Skeletal muscle tissue (tissue), 4 donors: Measurements from ENCODE around the gene KIAA1614. TPM values are rescaled to one million over a fixed set of nuclear protein-coding genes. Genes with fewer than 3 reads are reported as not detected.
"Not testable (repeated sequence)": the region's sequence is repeated elsewhere in the genome, so short reads cannot be mapped to it uniquely, and the experiment has no call there.

ENCODE experiments used
- H3K27ac ChIP-seq: one replicate; pipeline ENCODE4 v1.7.0; 2013; ENCODE audit warnings: mild to moderate bottlenecking, low read depth, low read length, inconsistent platforms
- H3K27me3 ChIP-seq, 3 donors: one replicate each; pipeline ENCODE4 v1.7.0; 2013; ENCODE audit warnings: low read length in 3 of 3; ENCODE audit not compliant: control insufficient read depth in 3 of 3, insufficient read depth in 3 of 3
- H3K36me3 ChIP-seq, 3 donors: one replicate each; pipeline ENCODE4 v1.7.0; 2013; ENCODE audit warnings: low read length in 3 of 3; ENCODE audit not compliant: control insufficient read depth in 3 of 3, insufficient read depth in 3 of 3
- H3K4me1 ChIP-seq, 3 donors: one replicate each; pipeline ENCODE4 v1.7.0; 2013; ENCODE audit warnings: low read length in 3 of 3, mild to moderate bottlenecking in 3 of 3; ENCODE audit not compliant: control insufficient read depth in 3 of 3, insufficient read depth in 3 of 3
- H3K4me3 ChIP-seq, 3 donors: one replicate each; pipeline ENCODE4 v1.7.0; 2013; ENCODE audit warnings: low read length in 3 of 3
- H3K9ac ChIP-seq, 3 donors: one replicate each; pipeline ENCODE4 v1.7.0; 2013; ENCODE audit warnings: low read length in 3 of 3, mild to moderate bottlenecking in 3 of 3, moderate library complexity in 2 of 3, low read depth in 1 of 3
- H3K9me3 ChIP-seq, 3 donors: one replicate each; pipeline ENCODE4 v1.7.0; 2013; ENCODE audit warnings: low read length in 3 of 3; ENCODE audit not compliant: control insufficient read depth in 3 of 3
- total RNA-seq: library from RNA; depleted of rRNA; stranded (reverse); fragments of >200 nt; gene quantifications from one replicate; pipeline ENCODE4 v1.2.3, GENCODE V29; 2014
- donor health status: Osteomylitis.

Gene KIAA1614
- total RNA-seq, 1 donor from 2014 or later, result 13.6 TPM

DNA sequence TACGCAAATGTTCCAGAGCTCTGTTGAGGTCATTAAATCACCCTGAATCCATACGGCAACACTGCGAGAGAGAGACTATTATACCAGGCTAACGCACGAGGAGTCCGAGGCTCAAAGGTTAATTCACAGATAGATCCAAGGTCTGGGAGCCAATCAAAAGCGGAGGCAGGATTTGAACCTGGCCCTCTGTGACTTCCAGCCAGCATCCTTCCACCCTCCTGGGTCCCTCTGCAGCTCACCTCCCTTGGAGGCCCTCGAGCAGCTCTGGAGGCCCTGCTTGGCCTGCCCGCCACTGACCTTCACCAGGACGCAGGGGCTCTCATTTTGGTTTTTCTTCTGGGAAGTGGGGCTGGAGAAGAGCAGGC lies 42.1 kb downstream of the KIAA1614 start:
- H3K27ac ChIP-seq, result no peak overlapping the region
- no peak overlapping the region for H3K4me3 ChIP-seq
- H3K9me3 ChIP-seq, result no peaks in the 10 kb centered on the region
- no peak overlapping the region for H3K9ac ChIP-seq
- no peaks in the 10 kb centered on the region for H3K27me3 ChIP-seq
- peaks cover 27 to 59% (median 38%) of the 10 kb centered on the region in 3 donors for H3K4me1 ChIP-seq
- H3K36me3 ChIP-seq, result peaks cover 0 to 7% (median 6%) of the 10 kb centered on the region in 3 donors

DNA sequence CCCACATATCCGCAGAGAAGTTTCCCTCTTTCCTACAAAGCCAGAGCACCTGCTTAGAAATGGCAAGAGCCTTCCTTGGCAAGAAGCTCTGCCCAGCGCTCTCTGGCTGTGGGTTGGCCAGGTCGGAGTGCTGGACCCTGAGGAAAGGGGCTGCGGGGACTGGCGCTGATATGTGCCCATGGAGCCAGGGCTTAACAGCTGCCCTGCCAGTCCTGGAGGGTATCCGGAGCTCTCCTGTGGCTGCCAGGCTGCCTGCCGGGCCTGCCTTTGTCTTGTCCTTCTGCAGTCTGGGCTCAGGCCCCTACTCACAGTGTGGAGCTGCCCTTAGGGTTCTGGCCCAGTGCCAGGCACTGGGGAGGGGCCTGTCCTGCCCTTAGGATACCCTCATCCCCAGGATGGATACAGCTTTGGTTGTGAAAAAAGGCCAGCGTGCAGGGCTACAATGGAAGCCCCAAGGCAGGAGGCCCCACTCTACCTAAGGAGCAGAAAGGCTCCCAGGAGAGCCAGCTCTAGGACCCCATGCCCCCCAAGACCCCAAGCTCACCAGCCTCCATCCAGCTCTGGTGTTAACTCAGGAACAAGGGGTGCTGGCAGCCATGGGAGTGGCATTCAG lies 43.4 kb downstream of the KIAA1614 start:
- H3K4me1 ChIP-seq, result peaks cover 27 to 55% (median 38%) of the 10 kb centered on the region in 3 donors
- H3K27me3 ChIP-seq, result no peaks in the 10 kb centered on the region
- no peaks in the 10 kb centered on the region for H3K36me3 ChIP-seq
- peak overlapping the region; percentile 20 to 45 (median 33) for H3K9ac ChIP-seq
- H3K27ac ChIP-seq, result peak overlapping the region; percentile 44
- peak overlapping the region in 1 of 3 donors; percentile 35 for H3K4me3 ChIP-seq
- no peaks in the 10 kb centered on the region for H3K9me3 ChIP-seq

DNA sequence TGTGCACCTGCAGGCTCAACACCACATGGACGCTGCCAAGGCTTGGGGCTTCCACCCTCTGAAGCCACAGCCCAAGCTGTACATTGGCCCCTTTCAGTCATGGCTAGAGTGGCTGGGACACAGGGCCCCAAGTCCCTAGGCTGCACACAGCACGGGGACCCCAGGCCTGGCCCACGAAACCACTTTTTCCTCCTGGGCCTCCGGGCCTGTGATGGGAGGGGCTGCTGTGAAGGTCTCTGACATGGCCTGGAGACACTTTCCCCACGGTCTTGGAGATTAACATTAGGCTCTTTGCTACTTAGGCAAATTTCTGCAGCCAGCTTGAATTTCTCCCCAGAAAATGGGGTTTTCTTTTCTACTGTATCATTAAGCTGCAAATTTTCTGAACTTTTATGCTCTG lies 46.9 kb downstream of the KIAA1614 start:
- H3K27ac ChIP-seq, H3K9ac ChIP-seq, H3K36me3 ChIP-seq, H3K27me3 ChIP-seq, H3K4me3 ChIP-seq, H3K9me3 ChIP-seq: not testable (repeated sequence)
- peaks cover 25 to 36% (median 25%) of the 10 kb centered on the region in 3 donors for H3K4me1 ChIP-seq

DNA sequence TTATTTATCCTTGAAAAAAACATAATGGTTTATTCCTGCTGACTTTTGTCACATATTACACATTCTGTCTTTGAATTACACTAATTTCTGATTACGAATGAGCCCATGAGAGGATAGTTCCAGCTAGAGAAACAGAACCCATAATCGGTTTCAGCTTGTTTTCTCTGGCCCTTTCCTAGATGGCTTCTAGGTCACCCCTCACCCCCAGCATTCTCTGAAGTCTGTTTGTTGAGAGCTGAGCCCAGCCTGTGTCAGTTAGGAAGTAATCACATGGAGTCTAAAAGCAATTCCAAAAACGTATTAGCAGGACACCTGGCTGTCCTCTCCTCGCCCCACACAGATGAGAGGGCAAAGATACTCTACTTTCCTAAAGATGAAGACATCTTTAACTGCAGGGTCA lies 48.9 kb downstream of the KIAA1614 start:
- Histone ChIP-seq H3K4me1 (peaks cover 12 to 24% (median 12%) of the 10 kb centered on the region in 3 donors), H3K27ac (no peak overlapping the region), H3K27me3 (no peaks in the 10 kb centered on the region), H3K9ac (no peak overlapping the region), H3K9me3 (no peaks in the 10 kb centered on the region), H3K36me3 (peaks cover 0 to 4% (median 0%) of the 10 kb centered on the region in 3 donors), H3K4me3 (no peak overlapping the region)

DNA sequence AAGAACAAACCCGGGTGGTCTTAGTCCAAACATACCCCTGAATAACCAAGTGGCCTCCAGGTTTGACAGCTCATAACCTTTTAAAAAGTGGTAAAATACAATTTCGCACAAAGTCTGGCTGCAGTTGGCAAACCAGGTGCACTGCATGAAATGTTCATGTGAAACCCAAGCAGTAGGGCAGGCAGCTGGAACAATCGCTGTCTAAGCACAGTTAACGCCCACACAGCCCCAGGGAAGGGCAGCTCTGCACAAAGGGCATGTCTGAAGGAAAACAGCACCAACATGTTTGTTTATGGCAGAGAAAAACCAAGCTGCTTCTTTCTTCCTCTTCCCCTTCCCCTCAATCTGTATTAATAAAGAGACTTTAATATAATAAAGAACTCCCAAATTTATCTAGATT lies 49.5 kb downstream of the KIAA1614 start:
- H3K9me3 ChIP-seq, result no peaks in the 10 kb centered on the region
- no peak overlapping the region for H3K9ac ChIP-seq
- peaks cover 11 to 23% (median 15%) of the 10 kb centered on the region in 3 donors for H3K4me1 ChIP-seq
- peaks cover 0 to 5% (median 0%) of the 10 kb centered on the region in 3 donors for H3K36me3 ChIP-seq
- H3K4me3 ChIP-seq, result peak overlapping the region in 1 of 3 donors; percentile 6
- no peak overlapping the region for H3K27ac ChIP-seq
- H3K27me3 ChIP-seq, result no peaks in the 10 kb centered on the region

DNA sequence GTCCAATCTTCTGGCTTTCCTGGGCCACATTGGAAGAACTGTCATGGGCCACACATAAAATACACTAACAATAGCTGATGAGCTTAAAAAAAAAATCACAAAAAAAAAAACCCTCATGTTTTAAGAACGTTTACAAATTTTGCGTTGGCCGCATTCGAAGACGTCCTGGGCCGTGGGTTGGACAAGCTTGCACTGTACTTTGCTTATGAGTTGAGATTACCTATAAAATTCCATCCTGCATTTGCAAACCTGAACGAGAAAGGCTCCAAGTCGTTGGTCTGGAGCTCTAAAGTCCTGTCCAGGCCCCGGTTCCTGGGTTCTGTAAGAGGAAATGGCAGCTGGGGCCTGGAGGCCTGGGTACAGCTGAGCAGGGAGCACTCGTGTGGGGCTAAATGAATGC lies 51.4 kb downstream of the KIAA1614 start:
- H3K27ac ChIP-seq, result no peak overlapping the region
- H3K36me3 ChIP-seq, result peaks cover 0 to 5% (median 0%) of the 10 kb centered on the region in 3 donors

DNA sequence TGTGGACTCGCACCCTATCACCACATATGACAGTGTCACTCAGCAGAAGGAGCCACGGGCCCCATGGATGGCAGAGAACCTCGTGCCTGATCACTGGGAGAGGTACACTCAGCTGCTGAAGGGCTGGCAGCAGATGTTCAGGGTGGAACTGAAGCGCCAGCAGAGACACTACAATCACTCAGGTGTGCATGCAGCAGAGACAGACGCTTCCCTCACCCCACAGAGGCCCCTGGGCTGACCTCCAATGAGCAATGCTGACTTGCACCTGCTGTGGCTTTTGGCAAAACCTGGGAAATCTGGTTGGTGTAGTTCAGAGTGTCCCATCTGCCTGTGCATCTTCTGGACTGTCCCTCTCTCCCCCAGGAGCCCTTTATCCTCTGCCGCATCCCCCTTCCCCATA lies 51.9 kb downstream of the KIAA1614 start:
- Histone ChIP-seq H3K4me1 (peaks cover 31 to 42% (median 36%) of the 10 kb centered on the region in 3 donors), H3K9me3 (no peaks in the 10 kb centered on the region), H3K27me3 (no peaks in the 10 kb centered on the region), H3K27ac (no peak overlapping the region), H3K9ac (no peak overlapping the region), H3K36me3 (peaks cover 0 to 5% (median 0%) of the 10 kb centered on the region in 3 donors), H3K4me3 (no peak overlapping the region)

More for the DNA sequence above, 51.4 kb downstream of the KIAA1614 start:
- no peak overlapping the region for H3K9ac ChIP-seq
- no peak overlapping the region for H3K4me3 ChIP-seq
- peaks cover 25 to 37% (median 31%) of the 10 kb centered on the region in 3 donors for H3K4me1 ChIP-seq
- no peaks in the 10 kb centered on the region for H3K9me3 ChIP-seq
- H3K27me3 ChIP-seq, result no peaks in the 10 kb centered on the region

DNA sequence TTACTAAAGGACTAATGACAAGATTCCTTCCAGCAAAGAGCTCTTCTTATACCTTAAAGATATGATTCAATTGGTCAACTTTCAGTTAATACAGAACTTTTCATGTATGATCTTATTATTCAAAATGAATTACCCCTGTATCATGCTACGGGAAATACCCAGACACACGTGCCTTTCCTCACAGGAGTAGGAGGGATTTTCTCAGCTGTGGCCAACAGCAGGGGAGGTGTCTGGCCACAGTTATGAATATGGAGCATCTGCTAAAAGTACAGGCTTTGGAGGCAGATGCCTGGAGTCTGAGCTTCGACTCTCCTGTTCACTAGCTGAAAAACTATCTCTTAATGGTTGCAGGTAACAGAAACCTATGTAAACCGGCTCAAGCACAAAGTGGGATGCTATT lies 53.6 kb downstream of the KIAA1614 start:
- peaks cover 39 to 56% (median 43%) of the 10 kb centered on the region in 3 donors for H3K4me1 ChIP-seq
- no peaks in the 10 kb centered on the region for H3K9me3 ChIP-seq
- no peak overlapping the region for H3K9ac ChIP-seq
- no peak overlapping the region for H3K27ac ChIP-seq
- H3K4me3 ChIP-seq, result no peak overlapping the region
- peaks cover 0 to 8% (median 0%) of the 10 kb centered on the region in 3 donors for H3K36me3 ChIP-seq
- H3K27me3 ChIP-seq, result no peaks in the 10 kb centered on the region

DNA sequence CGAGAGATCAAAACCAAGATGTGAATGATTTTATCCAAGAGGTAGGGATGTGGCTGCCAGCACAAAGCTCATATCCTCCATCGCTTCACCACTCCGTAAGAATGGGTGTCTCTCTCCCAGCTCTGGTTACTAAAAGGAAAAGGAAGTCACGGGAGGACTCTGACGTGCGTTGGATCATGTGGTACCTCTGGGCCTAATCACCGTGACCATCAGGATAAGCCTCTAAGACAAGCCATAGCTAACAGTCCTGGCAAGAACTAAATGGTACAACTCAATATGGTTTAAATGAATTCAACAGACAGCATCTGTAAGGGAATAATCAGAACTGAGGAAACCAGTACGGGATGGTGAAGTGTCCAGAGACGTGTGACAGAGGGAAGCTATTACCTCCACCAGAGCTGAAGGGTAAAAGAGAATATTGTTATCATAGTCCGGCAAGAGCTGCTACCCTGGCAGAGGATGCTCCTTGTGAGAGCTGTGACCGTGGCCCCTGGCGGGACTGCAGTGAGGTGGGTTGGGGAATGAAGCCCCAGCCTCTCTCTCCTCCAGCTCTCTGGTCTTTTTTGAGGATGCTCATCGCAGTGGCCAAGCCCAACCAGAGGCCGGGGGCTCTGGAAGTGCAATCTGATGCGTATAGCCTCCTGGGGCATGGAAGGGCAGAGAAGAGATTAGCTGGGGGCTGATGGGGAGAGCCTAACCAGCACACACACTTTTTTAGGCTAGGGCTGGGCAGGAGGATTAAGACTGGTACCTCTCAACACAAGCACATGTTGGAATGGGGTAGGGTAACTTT lies 54.2 kb downstream of the KIAA1614 start:
- H3K4me3 ChIP-seq, result no peak overlapping the region
- H3K9me3 ChIP-seq, result no peaks in the 10 kb centered on the region
- no peak overlapping the region for H3K9ac ChIP-seq
- H3K36me3 ChIP-seq, result peaks cover 0 to 8% (median 0%) of the 10 kb centered on the region in 3 donors
- H3K27me3 ChIP-seq, result no peaks in the 10 kb centered on the region
- no peak overlapping the region for H3K27ac ChIP-seq
- H3K4me1 ChIP-seq, result peaks cover 34 to 53% (median 39%) of the 10 kb centered on the region in 3 donors

DNA sequence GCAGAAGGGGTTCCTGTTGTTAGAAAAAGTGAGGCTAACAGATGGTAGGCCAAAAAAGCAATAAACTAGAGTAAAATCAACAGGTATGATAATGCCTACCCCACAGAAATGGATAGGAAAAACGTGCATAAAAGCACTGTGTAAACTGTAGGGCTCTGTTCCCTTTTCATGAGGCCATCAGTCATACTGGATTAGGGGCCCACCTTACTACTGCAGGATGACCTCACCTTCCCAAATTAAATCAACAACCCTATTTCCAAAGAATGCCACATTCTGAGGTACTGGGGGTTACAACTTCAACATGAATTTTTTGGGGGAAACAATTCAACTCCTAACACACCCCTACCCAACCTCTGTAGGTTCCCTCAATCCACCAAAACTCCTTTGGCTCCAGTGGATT lies 54.9 kb downstream of the KIAA1614 start:
- Histone ChIP-seq H3K4me3 (no peak overlapping the region), H3K36me3 (peaks cover 4 to 11% (median 4%) of the 10 kb centered on the region in 3 donors), H3K9me3 (no peaks in the 10 kb centered on the region), H3K27me3 (no peaks in the 10 kb centered on the region), H3K4me1 (peaks cover 32 to 47% (median 33%) of the 10 kb centered on the region in 3 donors), H3K27ac (no peak overlapping the region), H3K9ac (no peak overlapping the region)
